Mammary epithelial cell (primary cell): ENCODE data around the gene WASF2.

Experiments used
- CTCF ChIP-seq, 2 donors: IDR thresholded peaks in 1 of 2; conservative IDR thresholded peaks in 1 of 2; 2 replicates each; pipeline ENCODE4 v1.5.1; 2011 to 2012; ENCODE audit warnings: inconsistent platforms in 2 of 2, low read length in 2 of 2, mild to moderate bottlenecking in 2 of 2, control low read depth in 1 of 2, low read depth in 1 of 2; ENCODE audit not compliant: insufficient read depth in 1 of 2; ENCODE audit errors: extremely low read depth in 1 of 2
- EZH2 ChIP-seq: IDR thresholded peaks from 2 replicates; pipeline ENCODE4 v1.6.1; 2012; ENCODE audit warnings: low read length, inconsistent platforms, borderline replicate concordance

DNA sequence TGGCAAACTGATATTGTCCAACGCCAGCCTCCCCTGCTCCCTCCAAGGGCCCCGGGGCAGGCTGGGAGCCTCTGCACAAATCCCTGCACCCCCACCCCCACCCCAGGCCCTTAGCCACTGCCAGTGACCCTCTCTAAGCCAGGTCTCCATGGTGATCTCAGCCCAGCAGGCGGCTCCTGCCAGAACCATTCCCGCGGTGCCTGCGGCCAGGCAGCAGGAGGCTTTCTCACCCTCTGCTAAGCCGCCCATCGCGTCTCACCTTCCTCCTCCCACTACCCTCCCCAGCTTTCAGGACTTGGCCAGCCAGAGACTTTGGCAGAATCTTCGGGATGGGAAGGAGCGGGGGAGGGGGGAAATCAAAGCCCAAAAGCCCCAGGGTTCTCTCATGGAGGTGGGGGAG is 46.8 kb upstream of the WASF2 start:
- TF ChIP-seq CTCF (conservative IDR thresholded peaks at IDR 0.05 in 1 of 2, IDR thresholded peaks at IDR 0.05 in 1 of 2; ENCODE audit: extremely low read depth in 1 of 2, insufficient read depth in 1 of 2, low read depth in 1 of 2, low read length in 2 of 2) (no peak), EZH2 (no peak)
